Rectal smooth muscle tissue (tissue), 1 donor: ENCODE results near the gene GRB10.
"Not testable (repeated sequence)": the region's sequence is repeated elsewhere in the genome, so short reads cannot be mapped to it uniquely, and the experiment has no call there.

Experiments
- H3K27ac ChIP-seq: one replicate; pipeline ENCODE4 v1.7.0; 2013; ENCODE audit warnings: low read depth, low read length, inconsistent platforms
- H3K27me3 ChIP-seq: one replicate; pipeline ENCODE4 v1.7.0; 2013; ENCODE audit warnings: low read length; ENCODE audit not compliant: control insufficient read depth, insufficient read depth
- H3K36me3 ChIP-seq: one replicate; pipeline ENCODE4 v1.7.0; 2013; ENCODE audit warnings: low read length; ENCODE audit not compliant: control insufficient read depth, insufficient read depth
- H3K4me1 ChIP-seq: one replicate; pipeline ENCODE4 v1.7.0; 2013; ENCODE audit warnings: low read length; ENCODE audit not compliant: control insufficient read depth, insufficient read depth
- H3K4me3 ChIP-seq: one replicate; pipeline ENCODE4 v1.7.0; 2013; ENCODE audit warnings: low read length
- H3K9ac ChIP-seq: one replicate; pipeline ENCODE4 v1.7.0; 2013; ENCODE audit warnings: low read length

Gene GRB10

GRCh38 chr7:50743893-50744292 is 38.8 kb downstream of the GRB10 start:
- Histone ChIP-seq H3K27me3 (no peaks in the 10 kb centered on the region), H3K9ac (no peak overlapping the region), H3K36me3 (no peaks in the 10 kb centered on the region), H3K4me3 (no peak overlapping the region), H3K27ac (no peak overlapping the region), H3K4me1 (peaks cover 2% of the 10 kb centered on the region)

- H3K27me3 ChIP-seq = no peaks in the 10 kb centered on the region
- H3K4me3 ChIP-seq = no peak overlapping the region
- no peak overlapping the region for H3K9ac ChIP-seq
- H3K36me3 ChIP-seq = no peaks in the 10 kb centered on the region
- peaks cover 2% of the 10 kb centered on the region for H3K4me1 ChIP-seq
- H3K27ac ChIP-seq = no peak overlapping the region
These were observed 39.7 kb downstream of the GRB10 start for GRCh38 chr7:50743016-50743415.

- Histone ChIP-seq H3K4me1 (peaks cover 2% of the 10 kb centered on the region), H3K27me3 (no peaks in the 10 kb centered on the region), H3K9ac (no peak overlapping the region), H3K36me3 (no peaks in the 10 kb centered on the region), H3K27ac (no peak overlapping the region), H3K4me3 (no peak overlapping the region)
These were observed 40.3 kb downstream of the GRB10 start for GRCh38 chr7:50742401-50742800.

DNA sequence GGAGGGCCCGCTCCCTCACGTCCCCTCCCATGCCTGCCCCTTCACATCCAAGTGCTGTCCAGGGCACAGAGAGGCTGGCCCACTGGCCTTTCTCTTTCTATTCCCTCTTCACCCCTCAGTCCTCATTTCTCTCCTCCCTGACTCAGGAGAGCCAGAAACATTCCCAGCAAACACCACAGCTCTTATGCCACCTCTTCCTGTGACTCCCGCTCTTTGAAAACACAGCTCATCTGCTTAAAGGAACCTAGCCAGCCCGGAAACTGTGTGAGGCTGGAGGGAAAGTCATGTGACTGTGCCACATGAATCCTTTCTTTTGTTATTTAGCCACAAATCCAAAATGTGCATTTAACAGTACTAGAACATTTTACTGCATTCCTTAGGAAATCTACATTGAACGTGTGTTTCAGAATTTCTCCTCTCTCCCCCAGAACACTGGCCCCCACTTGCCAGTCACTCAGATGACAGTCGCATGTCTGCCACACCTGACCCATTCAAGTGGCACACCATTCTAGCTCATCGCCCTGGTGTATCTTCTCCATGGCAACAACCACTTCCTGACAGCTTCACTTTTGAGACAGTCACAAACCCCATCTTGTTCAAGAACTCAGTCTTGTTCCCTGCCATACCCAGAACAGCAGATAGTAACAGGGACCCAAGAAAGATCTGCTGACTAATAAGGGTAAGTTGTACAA is 42.8 kb downstream of the GRB10 start:
- Histone ChIP-seq H3K27me3 (no peaks in the 10 kb centered on the region), H3K4me1 (peaks cover 2% of the 10 kb centered on the region), H3K4me3 (no peak overlapping the region), H3K9ac (no peak overlapping the region), H3K36me3 (no peaks in the 10 kb centered on the region), H3K27ac (no peak overlapping the region)

DNA sequence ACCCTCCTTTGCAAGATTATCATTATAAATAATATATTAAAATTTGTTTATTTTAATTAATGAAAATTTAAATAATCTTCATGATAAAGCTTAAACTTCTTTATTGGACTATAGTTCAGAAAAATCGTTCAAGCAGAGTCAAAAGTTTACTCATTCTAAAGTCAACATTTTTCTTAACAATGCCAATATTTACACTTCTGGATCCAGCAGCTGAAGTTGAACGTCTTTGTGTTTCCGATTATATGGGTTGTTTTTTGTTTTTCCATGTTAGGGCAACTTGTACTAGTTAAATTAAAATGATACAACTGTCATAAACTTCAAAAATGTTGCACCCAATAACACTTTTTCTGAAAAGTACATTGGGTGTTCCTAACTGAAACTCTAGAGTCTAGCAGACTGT is 43.8 kb downstream of the GRB10 start:
- H3K36me3 ChIP-seq = no peaks in the 10 kb centered on the region
- no peak overlapping the region for H3K4me3 ChIP-seq
- H3K9ac ChIP-seq = no peak overlapping the region
- H3K27ac ChIP-seq = no peak overlapping the region
- H3K4me1 ChIP-seq = no peaks in the 10 kb centered on the region
- H3K27me3 ChIP-seq = no peaks in the 10 kb centered on the region

DNA sequence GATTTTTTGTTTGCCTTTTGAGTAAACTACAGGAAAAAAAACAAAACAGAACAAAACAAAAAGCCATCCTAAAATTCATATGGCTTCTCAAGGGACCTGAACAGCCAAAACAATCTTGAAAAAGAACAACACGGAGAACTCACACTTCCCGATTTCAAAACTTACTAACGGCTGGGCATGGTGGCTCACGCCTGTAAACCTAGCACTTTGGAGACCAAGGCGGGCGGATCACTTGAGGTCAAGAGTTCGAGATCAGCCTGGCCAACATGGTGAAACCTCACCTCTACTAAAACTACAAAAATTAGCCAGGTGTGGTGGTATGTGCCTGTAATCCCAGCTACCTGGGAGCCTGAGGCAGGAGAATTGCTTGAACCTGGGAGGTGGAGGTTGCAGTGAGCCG is 46.9 kb downstream of the GRB10 start:
- not testable (repeated sequence) for H3K4me1 ChIP-seq, H3K27me3 ChIP-seq, H3K4me3 ChIP-seq, H3K27ac ChIP-seq, H3K36me3 ChIP-seq, H3K9ac ChIP-seq

DNA sequence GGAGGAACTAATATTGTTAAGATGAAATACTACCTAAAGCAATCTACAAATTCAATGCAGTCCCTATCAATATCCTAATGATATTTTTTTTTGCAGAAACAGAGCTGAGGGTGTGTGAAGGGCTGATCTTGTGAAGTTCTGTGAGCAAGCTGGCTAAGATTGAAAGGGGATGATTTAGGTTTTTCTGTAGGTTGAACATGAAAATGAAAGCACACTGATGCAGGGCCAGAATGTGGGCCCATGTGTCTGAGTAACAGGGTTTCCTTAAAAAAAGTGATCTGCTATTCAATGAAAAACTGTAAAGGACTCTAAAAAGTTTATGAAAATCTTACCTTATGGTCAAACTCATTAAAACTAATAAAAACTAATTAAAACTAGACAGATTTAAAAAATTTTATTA is 47.4 kb downstream of the GRB10 start:
- Histone ChIP-seq H3K27me3 (no peaks in the 10 kb centered on the region), H3K27ac (no peak overlapping the region), H3K36me3 (no peaks in the 10 kb centered on the region), H3K4me3 (no peak overlapping the region), H3K9ac (no peak overlapping the region), H3K4me1 (peaks cover 7% of the 10 kb centered on the region)

GRCh38 chr7:50734246-50734645 is 48.5 kb downstream of the GRB10 start:
- H3K4me1 ChIP-seq = peaks cover 10% of the 10 kb centered on the region

GRCh38 chr7:50733552-50733951 is 49.1 kb downstream of the GRB10 start:
- H3K27ac ChIP-seq = no peak overlapping the region
- no peaks in the 10 kb centered on the region for H3K36me3 ChIP-seq
- no peak overlapping the region for H3K9ac ChIP-seq
- H3K4me1 ChIP-seq = peaks cover 10% of the 10 kb centered on the region
- no peaks in the 10 kb centered on the region for H3K27me3 ChIP-seq
- no peak overlapping the region for H3K4me3 ChIP-seq

More at GRCh38 chr7:50734246-50734645, 48.5 kb downstream of the GRB10 start:
- Histone ChIP-seq H3K27ac (no peak overlapping the region), H3K27me3 (no peaks in the 10 kb centered on the region), H3K36me3 (no peaks in the 10 kb centered on the region), H3K9ac (no peak overlapping the region), H3K4me3 (no peak overlapping the region)

DNA sequence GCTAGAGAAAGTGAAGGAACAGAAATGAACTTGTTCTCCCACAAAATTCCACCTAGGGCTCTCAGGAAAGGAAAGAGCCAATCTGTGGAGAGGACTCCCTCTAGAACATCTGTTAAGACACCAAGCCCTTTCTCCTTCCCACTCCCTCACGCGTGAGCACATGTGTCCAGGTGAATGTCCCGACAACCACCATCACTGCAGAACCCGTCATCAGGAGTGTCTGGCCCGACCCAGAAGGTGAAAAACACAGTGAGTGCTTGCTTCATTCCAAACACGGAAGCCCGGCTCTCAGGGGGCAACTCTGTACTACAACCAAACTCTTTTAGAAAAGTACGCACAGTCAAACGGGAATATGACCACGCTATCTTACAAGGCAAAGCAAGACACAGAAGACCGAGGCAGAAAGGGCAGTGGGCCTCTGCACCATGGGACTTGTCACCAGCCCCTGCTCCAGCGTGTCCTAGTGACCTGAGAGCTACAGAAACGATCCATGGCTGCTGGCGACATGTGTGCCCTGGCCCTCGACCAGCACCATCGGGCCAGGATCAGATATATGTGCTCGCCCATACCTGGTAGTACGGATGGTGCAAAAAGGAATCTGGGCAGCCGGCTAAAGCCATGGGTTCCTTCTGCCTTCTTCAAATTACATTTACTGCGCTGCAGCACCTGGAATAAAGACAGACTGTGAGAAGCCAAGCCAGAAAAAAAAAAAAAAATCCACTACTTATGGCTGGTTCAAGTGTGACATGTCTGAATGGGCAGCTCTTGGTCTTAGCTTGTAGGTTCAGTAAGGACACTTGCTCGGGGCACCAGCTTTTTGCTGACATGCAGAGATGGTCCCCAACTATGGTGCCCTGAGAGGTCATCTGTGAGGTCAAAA is 50.8 kb downstream of the GRB10 start:
- H3K9ac ChIP-seq = no peak overlapping the region
- no peak overlapping the region for H3K27ac ChIP-seq
- H3K4me1 ChIP-seq = peaks cover 16% of the 10 kb centered on the region
- H3K36me3 ChIP-seq = no peaks in the 10 kb centered on the region
- no peaks in the 10 kb centered on the region for H3K27me3 ChIP-seq
- no peak overlapping the region for H3K4me3 ChIP-seq

DNA sequence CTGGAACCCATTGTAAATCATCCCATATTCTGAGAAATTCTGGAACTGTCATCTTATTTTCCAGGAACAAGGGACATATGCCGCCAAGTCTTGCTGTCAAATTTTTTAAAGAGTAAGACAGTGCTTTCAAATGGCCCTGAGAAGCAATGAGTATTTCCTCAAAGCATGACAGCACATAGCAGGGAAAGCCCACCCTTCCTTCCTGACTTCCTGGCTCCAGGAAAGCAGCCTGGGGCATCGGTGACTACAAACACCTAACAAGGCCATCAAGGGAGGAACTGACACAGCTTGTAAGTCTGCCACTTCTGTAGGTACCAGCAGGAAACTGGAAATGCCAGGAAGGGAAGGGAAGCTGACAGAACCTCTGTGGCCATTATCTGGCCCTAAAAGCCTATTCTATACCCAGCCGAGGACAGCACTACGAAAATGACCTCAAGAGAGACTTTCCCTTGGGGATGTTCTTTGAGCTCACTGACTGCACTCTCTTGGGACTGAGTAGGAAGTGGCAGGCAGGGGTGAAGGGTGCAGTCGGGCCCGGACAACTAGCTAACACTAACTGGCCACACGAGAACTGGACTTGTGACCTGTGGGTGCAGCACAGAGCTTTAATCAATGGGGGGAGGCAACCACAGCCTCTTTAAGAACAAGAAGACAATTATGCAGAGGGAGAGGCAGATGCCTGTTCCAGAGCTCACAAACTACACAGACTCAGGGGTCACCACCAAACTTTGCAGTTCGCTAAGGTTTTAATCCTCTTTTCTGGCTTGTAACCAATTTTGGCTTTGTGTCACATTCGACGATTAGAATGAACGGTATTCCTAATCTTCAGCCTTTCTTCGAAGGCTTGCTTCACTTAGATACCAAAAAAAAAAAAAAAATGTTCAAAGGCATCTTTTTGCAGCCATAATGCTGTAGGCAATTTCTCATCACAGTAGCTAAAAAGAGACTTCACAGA is 52.0 kb downstream of the GRB10 start:
- Histone ChIP-seq H3K9ac (no peak overlapping the region), H3K36me3 (no peaks in the 10 kb centered on the region), H3K27me3 (no peaks in the 10 kb centered on the region), H3K4me1 (peaks cover 19% of the 10 kb centered on the region), H3K27ac (no peak overlapping the region), H3K4me3 (no peak overlapping the region)

DNA sequence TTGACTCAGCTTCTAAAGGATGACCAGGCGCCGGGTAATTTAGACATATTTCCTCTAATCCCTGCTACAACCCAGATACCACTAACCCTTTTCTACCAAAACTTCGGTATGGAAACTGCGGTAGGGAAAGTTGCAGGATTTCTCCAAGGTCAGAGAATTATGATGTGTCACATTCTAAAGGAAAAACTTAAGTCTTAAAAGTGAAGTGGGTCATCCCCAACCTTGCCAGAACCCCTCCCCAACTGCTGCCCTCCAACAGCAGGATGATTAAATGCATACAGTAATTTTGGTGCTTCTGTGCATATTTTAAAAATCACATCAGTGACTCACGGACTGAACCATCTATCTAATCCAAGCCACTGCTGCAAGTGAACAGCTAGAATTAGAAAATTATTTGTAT is 52.7 kb downstream of the GRB10 start:
- Histone ChIP-seq H3K9ac (no peak overlapping the region), H3K27ac (peak overlapping the region; percentile 50), H3K36me3 (no peaks in the 10 kb centered on the region), H3K27me3 (no peaks in the 10 kb centered on the region), H3K4me1 (peaks cover 19% of the 10 kb centered on the region), H3K4me3 (peak overlapping the region; percentile 5)
